ENCODE measurements around the gene ANKRD16.

ANKRD16 gene

DNA sequence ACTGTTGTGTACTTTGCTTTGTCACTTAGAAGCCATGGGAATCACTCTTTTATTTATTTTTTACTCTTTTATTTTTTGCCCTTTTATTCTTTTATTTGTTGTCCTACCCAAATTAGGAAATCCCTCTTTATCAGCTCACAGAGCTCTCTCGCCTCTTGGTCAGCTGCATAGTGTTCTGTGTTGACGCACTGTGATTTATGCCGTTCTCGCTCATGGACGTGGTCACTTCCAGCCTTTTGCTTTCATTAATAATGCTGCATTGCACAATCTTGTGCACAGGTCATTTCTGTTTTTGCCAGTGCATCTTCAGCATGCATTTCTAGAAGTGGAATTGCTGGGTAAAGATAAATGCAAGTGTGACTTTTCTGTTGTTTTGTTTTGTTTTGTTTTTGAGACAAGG is 42.7 kb upstream of the ANKRD16 start:
- H3K4me3 ChIP-seq (ENCODE audit: low read depth, low read length), result no peak overlapping the region
- TF ChIP-seq, protein P1, sequence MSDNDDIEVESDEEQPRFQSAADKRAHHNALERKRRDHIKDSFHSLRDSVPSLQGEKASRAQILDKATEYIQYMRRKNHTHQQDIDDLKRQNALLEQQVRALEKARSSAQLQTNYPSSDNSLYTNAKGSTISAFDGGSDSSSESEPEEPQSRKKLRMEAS (IDR thresholded peaks at IDR 0.05; ENCODE audit: low read depth, low read length), result no peak
- TF ChIP-seq POLR2A (IDR thresholded peaks at IDR 0.05; ENCODE audit: extremely low read depth, insufficient read length), result no peak
- TF ChIP-seq, protein P2, sequence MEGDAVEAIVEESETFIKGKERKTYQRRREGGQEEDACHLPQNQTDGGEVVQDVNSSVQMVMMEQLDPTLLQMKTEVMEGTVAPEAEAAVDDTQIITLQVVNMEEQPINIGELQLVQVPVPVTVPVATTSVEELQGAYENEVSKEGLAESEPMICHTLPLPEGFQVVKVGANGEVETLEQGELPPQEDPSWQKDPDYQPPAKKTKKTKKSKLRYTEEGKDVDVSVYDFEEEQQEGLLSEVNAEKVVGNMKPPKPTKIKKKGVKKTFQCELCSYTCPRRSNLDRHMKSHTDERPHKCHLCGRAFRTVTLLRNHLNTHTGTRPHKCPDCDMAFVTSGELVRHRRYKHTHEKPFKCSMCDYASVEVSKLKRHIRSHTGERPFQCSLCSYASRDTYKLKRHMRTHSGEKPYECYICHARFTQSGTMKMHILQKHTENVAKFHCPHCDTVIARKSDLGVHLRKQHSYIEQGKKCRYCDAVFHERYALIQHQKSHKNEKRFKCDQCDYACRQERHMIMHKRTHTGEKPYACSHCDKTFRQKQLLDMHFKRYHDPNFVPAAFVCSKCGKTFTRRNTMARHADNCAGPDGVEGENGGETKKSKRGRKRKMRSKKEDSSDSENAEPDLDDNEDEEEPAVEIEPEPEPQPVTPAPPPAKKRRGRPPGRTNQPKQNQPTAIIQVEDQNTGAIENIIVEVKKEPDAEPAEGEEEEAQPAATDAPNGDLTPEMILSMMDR (IDR thresholded peaks at IDR 0.05; ENCODE audit: low read depth, low read length), result no peak
- TF ChIP-seq MYC (IDR thresholded peaks at IDR 0.05; ENCODE audit: low read depth, low read length), result no peak
- no peak for DNase-seq (ENCODE audit: low read depth)

DNA sequence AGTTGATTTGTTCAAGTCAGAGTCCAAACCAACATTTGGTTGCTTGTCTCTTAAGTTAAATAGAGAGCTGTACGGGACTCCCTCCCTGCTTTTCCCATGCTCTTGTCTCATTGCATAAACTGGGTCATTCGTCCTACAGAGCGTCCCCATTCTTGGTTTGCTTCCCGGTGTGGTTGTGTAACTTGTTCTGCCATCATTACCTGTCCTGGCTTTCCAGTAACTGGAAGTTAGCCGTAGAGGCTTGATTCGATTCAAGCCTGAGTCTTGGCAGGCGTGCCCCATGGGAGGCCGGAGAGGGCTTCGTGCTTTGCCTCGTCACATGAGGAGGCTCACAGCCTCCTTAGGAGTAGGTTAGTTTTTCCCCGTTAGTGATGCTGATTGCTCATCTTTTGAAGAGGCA is 40.6 kb upstream of the ANKRD16 start:
- H3K4me3 ChIP-seq (ENCODE audit: low read depth, low read length), result no peak overlapping the region
- no peak for DNase-seq (ENCODE audit: low read depth)
- TF ChIP-seq, protein P2 (IDR thresholded peaks at IDR 0.05; ENCODE audit: low read depth, low read length), result no peak
- TF ChIP-seq POLR2A (IDR thresholded peaks at IDR 0.05; ENCODE audit: extremely low read depth, insufficient read length), result no peak
- TF ChIP-seq, protein P1 (IDR thresholded peaks at IDR 0.05; ENCODE audit: low read depth, low read length), result no peak
- no peak for TF ChIP-seq MYC (IDR thresholded peaks at IDR 0.05; ENCODE audit: low read depth, low read length)

DNA sequence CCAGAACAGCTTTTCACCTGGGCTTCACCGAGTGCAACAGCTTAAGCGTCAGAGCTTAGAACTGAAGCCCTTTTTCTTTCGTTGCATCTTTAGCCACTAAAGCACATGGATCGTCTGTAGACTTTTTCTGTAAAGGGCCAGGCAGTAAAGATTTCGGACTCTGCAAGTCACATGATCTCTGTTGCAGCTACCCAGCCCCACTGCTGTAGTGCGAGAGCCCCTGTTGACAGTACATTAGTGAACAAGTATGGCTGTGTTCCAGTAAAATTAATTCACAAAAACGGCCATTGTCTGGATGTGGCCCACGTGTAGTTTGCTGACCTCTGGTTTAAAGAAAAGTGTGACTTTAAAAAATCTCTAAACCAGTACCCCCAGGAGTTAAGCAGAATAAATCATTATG is 39.7 kb upstream of the ANKRD16 start:
- H3K4me3 ChIP-seq (ENCODE audit: low read depth, low read length), result no peak overlapping the region
- TF ChIP-seq, protein P2 (IDR thresholded peaks at IDR 0.05; ENCODE audit: low read depth, low read length), result no peak
- TF ChIP-seq, protein P1 (IDR thresholded peaks at IDR 0.05; ENCODE audit: low read depth, low read length), result no peak
- TF ChIP-seq MYC (IDR thresholded peaks at IDR 0.05; ENCODE audit: low read depth, low read length) (no peak), POLR2A (IDR thresholded peaks at IDR 0.05; ENCODE audit: extremely low read depth, insufficient read length) (no peak)
- DNase-seq (ENCODE audit: low read depth), result no peak

DNA sequence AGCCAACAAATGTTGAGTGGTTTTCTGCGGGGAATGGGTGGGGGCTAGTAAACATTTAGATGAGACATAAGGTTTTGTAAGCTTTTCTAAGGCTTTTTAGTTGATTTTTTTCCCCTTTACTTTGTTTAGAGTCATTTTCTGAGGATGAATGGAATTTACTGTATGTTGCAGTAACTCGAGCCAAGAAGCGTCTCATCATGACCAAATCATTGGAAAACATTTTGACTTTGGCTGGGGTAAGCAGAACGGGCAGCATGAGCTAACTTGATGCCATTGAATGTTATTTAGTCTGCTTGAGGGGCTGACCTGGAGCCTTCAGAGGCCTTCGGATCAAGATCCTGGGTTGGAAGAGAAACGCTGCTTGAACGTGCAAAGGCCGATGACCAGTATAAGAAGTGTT is 37.6 kb upstream of the ANKRD16 start:
- TF ChIP-seq MYC (IDR thresholded peaks at IDR 0.05; ENCODE audit: low read depth, low read length), result no peak
- TF ChIP-seq, protein P2 (IDR thresholded peaks at IDR 0.05; ENCODE audit: low read depth, low read length), result no peak
- TF ChIP-seq, protein P1 (IDR thresholded peaks at IDR 0.05; ENCODE audit: low read depth, low read length), result no peak
- no peak for TF ChIP-seq POLR2A (IDR thresholded peaks at IDR 0.05; ENCODE audit: extremely low read depth, insufficient read length)
- no peak overlapping the region for H3K4me3 ChIP-seq (ENCODE audit: low read depth, low read length)
- DNase-seq (ENCODE audit: low read depth), result no peak

DNA sequence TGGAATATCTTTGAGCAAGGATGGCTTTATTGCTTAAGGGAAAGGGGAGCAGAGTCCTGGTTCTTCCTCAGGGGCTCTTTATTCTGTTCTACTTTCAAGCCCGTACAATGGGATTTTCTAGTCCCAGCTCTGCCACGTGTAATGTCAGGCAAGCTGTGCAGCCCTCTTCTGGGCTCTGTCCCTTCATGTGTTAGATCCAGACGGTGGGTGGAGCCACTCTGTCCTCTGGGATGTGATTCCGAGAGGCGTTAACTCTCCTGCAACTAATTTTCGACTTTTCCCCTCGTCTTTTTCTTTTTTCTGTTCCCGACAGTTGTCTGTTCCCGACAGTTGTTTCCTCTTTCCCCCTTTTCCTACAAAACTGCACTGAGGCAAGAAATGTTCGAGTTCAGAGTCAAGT is 35.2 kb upstream of the ANKRD16 start:
- H3K4me3 ChIP-seq (ENCODE audit: low read depth, low read length), result no peak overlapping the region
- no peak for DNase-seq (ENCODE audit: low read depth)
- TF ChIP-seq, protein P2 (IDR thresholded peaks at IDR 0.05; ENCODE audit: low read depth, low read length), result no peak
- TF ChIP-seq POLR2A (IDR thresholded peaks at IDR 0.05; ENCODE audit: extremely low read depth, insufficient read length) (no peak), MYC (IDR thresholded peaks at IDR 0.05; ENCODE audit: low read depth, low read length) (no peak)
- TF ChIP-seq, protein P1 (IDR thresholded peaks at IDR 0.05; ENCODE audit: low read depth, low read length), result no peak

DNA sequence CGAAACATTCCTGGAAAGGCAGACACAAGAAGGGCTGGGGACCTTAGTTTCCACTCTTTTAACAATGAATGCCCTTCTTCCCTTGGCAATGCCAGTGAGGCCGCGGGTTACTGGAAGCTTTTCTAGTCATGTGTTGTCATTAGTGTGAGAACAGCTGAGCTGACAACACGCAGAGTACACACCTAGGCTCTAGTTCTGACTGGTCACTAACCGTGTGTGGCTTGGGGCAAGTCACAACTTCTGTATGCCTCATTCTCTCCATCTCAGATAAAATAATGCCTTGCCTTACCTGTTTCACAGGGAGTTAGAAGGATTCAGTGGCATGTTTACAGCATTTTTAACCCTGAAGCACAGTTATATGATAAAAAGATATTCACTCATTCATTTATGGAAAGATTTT is 32.1 kb upstream of the ANKRD16 start:
- TF ChIP-seq, protein P1 (IDR thresholded peaks at IDR 0.05; ENCODE audit: low read depth, low read length), result no peak
- TF ChIP-seq MYC (IDR thresholded peaks at IDR 0.05; ENCODE audit: low read depth, low read length) (no peak), POLR2A (IDR thresholded peaks at IDR 0.05; ENCODE audit: extremely low read depth, insufficient read length) (no peak)
- TF ChIP-seq, protein P2 (IDR thresholded peaks at IDR 0.05; ENCODE audit: low read depth, low read length), result no peak
- DNase-seq (ENCODE audit: low read depth), result no peak
- no peak overlapping the region for H3K4me3 ChIP-seq (ENCODE audit: low read depth, low read length)
